IMR-90 (cell line): ENCODE results near the gene RIPOR2. TPM values are rescaled to one million over a fixed set of nuclear protein-coding genes. Genes with fewer than 3 reads are reported as not detected.

Source experiments
- ATAC-seq: fragments of 200-7000 bp; cut with Tn5 transposase; 2 replicates; pipeline ENCODE4 v1.9.1; 2020; ENCODE audit warnings: low read depth, mild to moderate bottlenecking, moderate library complexity
- BruUV-seq: library from RNA; stranded (reverse); fragments of 400-500 nt; replicated peaks from 2 replicates; lab custom pipeline; 2021; lab: Mats Ljungman, UMichigan
- CTCF ChIA-PET: fragments of 300-600 bp; formaldehyde crosslinking; extraction: SDS; loops from one replicate; lab custom pipeline; 2021; ENCODE audit warnings: antibody characterized with exemption; lab: Yijun Ruan, JAX
- POLR2A ChIA-PET: fragments of 300-600 bp; sonication (Branson Sonifier 250); formaldehyde crosslinking; loops from one replicate; lab custom pipeline; 2022; ENCODE audit warnings: antibody characterized with exemption; ENCODE audit not compliant: unreplicated experiment; lab: Charles Lee
- DNase-seq: peaks from one replicate; pipeline ENCODE4 v3.0.0; 2013
- H2AFZ ChIP-seq: replicated peaks from 2 replicates; pipeline ENCODE3; 2013; ENCODE audit warnings: low read length, mild to moderate bottlenecking; ENCODE audit not compliant: poor library complexity
- H2AK5ac ChIP-seq: 2 replicates; pipeline ENCODE4 v1.6.1; 2013; ENCODE audit warnings: low read depth, low read length, inconsistent platforms
- H2AK9ac ChIP-seq: replicated peaks from 2 replicates; pipeline ENCODE3; 2013; ENCODE audit warnings: mild to moderate bottlenecking, low read depth, low read length, moderate library complexity; ENCODE audit not compliant: poor library complexity
- H2BK120ac ChIP-seq: 2 replicates; pipeline ENCODE4 v1.6.1; 2013; ENCODE audit warnings: low read depth, low read length, inconsistent platforms
- H2BK15ac ChIP-seq: 3 replicates; pipeline ENCODE4 v1.6.1; 2013; ENCODE audit warnings: low read depth, low read length, inconsistent platforms
- H2BK20ac ChIP-seq: 2 replicates; pipeline ENCODE4 v1.6.1; 2013; ENCODE audit warnings: low read depth, mild to moderate bottlenecking, inconsistent platforms, low read length, moderate library complexity
- H2BK5ac ChIP-seq: 2 replicates; pipeline ENCODE4 v1.6.1; 2013; ENCODE audit warnings: mild to moderate bottlenecking, low read depth, low read length, inconsistent platforms; ENCODE audit not compliant: poor library complexity, severe bottlenecking
- H3K14ac ChIP-seq: replicated peaks from 2 replicates; pipeline ENCODE4 v1.6.1; 2013; ENCODE audit warnings: low read depth, low read length, inconsistent platforms
- H3K18ac ChIP-seq: 2 replicates; pipeline ENCODE4 v1.6.1; 2013; ENCODE audit warnings: low read depth, low read length, control low read depth
- H3K23ac ChIP-seq: 2 replicates; pipeline ENCODE4 v1.6.1; 2013; ENCODE audit warnings: low read depth, low read length, inconsistent platforms
- H3K27ac ChIP-seq: 2 replicates; pipeline ENCODE4 v1.5.1; 2013; ENCODE audit warnings: mild to moderate bottlenecking, control low read depth, low read length; ENCODE audit not compliant: insufficient read depth
- H3K27me3 ChIP-seq: 2 replicates; pipeline ENCODE4 v1.6.1; 2013; ENCODE audit warnings: low read length; ENCODE audit not compliant: control insufficient read depth, insufficient read depth
- H3K36me3 ChIP-seq: 2 replicates; pipeline ENCODE4 v1.6.1; 2013; ENCODE audit warnings: low read length, mixed read lengths; ENCODE audit not compliant: control insufficient read depth, insufficient read depth
- H3K4ac ChIP-seq: 2 replicates; pipeline ENCODE4 v1.6.1; 2013; ENCODE audit warnings: low read depth, low read length, inconsistent platforms
- H3K4me1 ChIP-seq: 2 replicates; pipeline ENCODE4 v1.6.1; 2013; ENCODE audit warnings: low read length, mixed read lengths; ENCODE audit not compliant: control insufficient read depth, insufficient read depth
- H3K4me2 ChIP-seq: 2 replicates; pipeline ENCODE4 v1.6.1; 2013; ENCODE audit warnings: low read depth, mild to moderate bottlenecking, control low read depth, low read length, moderate library complexity
- H3K4me3 ChIP-seq: 2 replicates; pipeline ENCODE4 v1.5.1; 2013; ENCODE audit warnings: low read depth, mild to moderate bottlenecking, control low read depth, low read length, moderate library complexity; ENCODE audit not compliant: insufficient read depth
- H3K56ac ChIP-seq: 2 replicates; pipeline ENCODE4 v1.6.1; 2013; ENCODE audit warnings: low read length, inconsistent platforms; ENCODE audit not compliant: insufficient read depth; ENCODE audit errors: extremely low read depth
- H3K79me1 ChIP-seq, 2 experiments: 2 replicates each; pipeline ENCODE4 v1.6.1; 2013; ENCODE audit warnings: low read length in 2 of 2, inconsistent platforms in 1 of 2, low read depth in 1 of 2
- H3K9ac ChIP-seq: 2 replicates; pipeline ENCODE4 v1.6.1; 2013; ENCODE audit warnings: low read depth, low read length, control low read depth
- H3K9me1 ChIP-seq: 2 replicates; pipeline ENCODE4 v1.6.1; 2013; ENCODE audit warnings: low read length, inconsistent platforms; ENCODE audit not compliant: insufficient read depth
- H3K9me3 ChIP-seq: 2 replicates; pipeline ENCODE4 v1.6.1; 2013; ENCODE audit warnings: low read length; ENCODE audit not compliant: control insufficient read depth, insufficient read depth
- H4K20me1 ChIP-seq: 2 replicates; pipeline ENCODE4 v1.6.1; 2013; ENCODE audit warnings: low read length, inconsistent platforms; ENCODE audit not compliant: insufficient read depth
- H4K5ac ChIP-seq: 2 replicates; pipeline ENCODE4 v1.6.1; 2013; ENCODE audit warnings: mild to moderate bottlenecking, low read depth, low read length, control low read depth
- H4K8ac ChIP-seq, 2 experiments: 2 replicates each; pipeline ENCODE4 v1.6.1; 2013; ENCODE audit warnings: low read depth in 2 of 2, low read length in 2 of 2, control low read depth in 1 of 2, inconsistent platforms in 1 of 2
- H4K91ac ChIP-seq: 2 replicates; pipeline ENCODE4 v1.6.1; 2013; ENCODE audit warnings: low read depth, low read length, inconsistent platforms; ENCODE audit not compliant: insufficient read depth
- CEBPB ChIP-seq: IDR thresholded peaks from 2 replicates; pipeline ENCODE4 v1.6.1; 2012; ENCODE audit warnings: low read depth, low read length, improper control_type of control experiment
- CHD1 ChIP-seq: IDR thresholded peaks from 2 replicates; pipeline ENCODE4 v1.6.1; 2012; ENCODE audit warnings: low read depth, low read length, improper control_type of control experiment
- FOS ChIP-seq: fragments of 150-350 bp; IDR thresholded peaks from 2 replicates; pipeline ENCODE4 v1.6.1; 2016; ENCODE audit warnings: low read depth, low read length
- MAFK ChIP-seq: IDR thresholded peaks from 2 replicates; pipeline ENCODE4 v1.6.1; 2012; ENCODE audit warnings: low read depth, low read length, improper control_type of control experiment
- MAZ ChIP-seq: IDR thresholded peaks from 2 replicates; pipeline ENCODE4 v1.6.1; 2012; ENCODE audit warnings: low read depth, mild to moderate bottlenecking, low read length, improper control_type of control experiment, moderate library complexity, borderline replicate concordance
- MXI1 ChIP-seq: IDR thresholded peaks from 2 replicates; pipeline ENCODE4 v1.6.1; 2012; ENCODE audit warnings: low read depth, mild to moderate bottlenecking, low read length, moderate library complexity, borderline replicate concordance
- NFE2L2 ChIP-seq: fragments of 150-350 bp; IDR thresholded peaks from 2 replicates; pipeline ENCODE4 v1.6.1; 2016; ENCODE audit warnings: low read depth, mild to moderate bottlenecking, low read length
- RAD21 ChIP-seq: IDR thresholded peaks from 2 replicates; pipeline ENCODE4 v1.6.1; 2012; ENCODE audit warnings: low read length, improper control_type of control experiment
- SMC3 ChIP-seq: fragments of 150-350 bp; IDR thresholded peaks from 2 replicates; pipeline ENCODE4 v1.6.1; 2016; ENCODE audit warnings: low read depth, mild to moderate bottlenecking, antibody characterized with exemption, low read length, moderate library complexity
- dilution Hi-C: fragments of 300-500 bp; cut with HindIII; formaldehyde crosslinking; loops from one replicate; pipeline ENCODE4 v1.14.3; 2018; ENCODE audit warnings: low sequenced_read_pairs; ENCODE audit not compliant: unreplicated experiment
- in situ Hi-C: fragments of 300-500 bp; cut with MboI; formaldehyde crosslinking; loops from 3 replicates; pipeline ENCODE4 v1.14.3; 2019; ENCODE audit warnings: low sequenced_read_pairs, inconsistent platforms, mixed read lengths
- intact Hi-C: fragments of 100-400 bp; cut with micrococcal nuclease; formaldehyde crosslinking; loops from 2 replicates; pipeline ENCODE4 v1.10.0; 2022
- polyA plus RNA-seq, 3 experiments: library from polyadenylated mRNA; depleted of rRNA; stranded (reverse); fragments of >200 nt; gene quantifications; 2 replicates each; pipeline ENCODE4 v1.2.3, GENCODE V29; 2012; ENCODE audit warnings: low replicate concordance in 1 of 3
- total RNA-seq: library from RNA; depleted of rRNA; stranded (reverse); fragments of >200 nt; gene quantifications from 2 replicates; pipeline ENCODE4 v1.2.3, GENCODE V29; 2012
- TF ChIP-seq, protein P1 (sequence below): fragments of 150-350 bp; IDR thresholded peaks from 2 replicates; pipeline ENCODE4 v1.6.1; 2017; ENCODE audit warnings: mild to moderate bottlenecking, antibody characterized with exemption, low read length, low read depth
- TF ChIP-seq, protein P2 (sequence below): conservative IDR thresholded peaks from 2 replicates; pipeline ENCODE4 v1.5.1; 2012; ENCODE audit warnings: mild to moderate bottlenecking, low read depth, low read length, improper control_type of control experiment

RIPOR2 gene
- total and polyA plus RNA-seq, 2 of the 4 experiments (the other 2 are of a cell fraction): 1.1 to 1.2 TPM

DNA sequence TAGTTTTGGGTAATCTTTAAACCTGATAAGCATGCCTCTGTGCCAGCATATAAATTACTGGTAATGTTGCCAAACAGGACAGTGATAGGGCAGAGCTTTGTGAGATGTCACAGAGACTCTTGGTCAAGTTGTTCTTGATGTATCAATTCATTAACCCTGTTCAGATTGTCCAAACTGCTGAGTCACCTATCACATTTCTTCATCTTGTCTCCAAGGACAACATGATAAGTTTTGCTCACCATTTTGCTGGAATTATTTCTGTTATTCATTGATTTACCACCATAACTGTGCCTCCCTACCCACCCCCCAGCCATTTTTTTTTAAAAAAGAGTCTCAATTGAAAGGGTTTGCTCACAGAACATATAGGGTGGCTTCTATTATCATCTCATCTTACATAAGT is 180.5 kb downstream of the RIPOR2 start:
- BruUV-seq: no TSS peak
- ChIA-PET CTCF (interaction anchor here (0.7 kb wide), 1 partner anchor 16 kb away, joined by 3 read pairs; no protein-coding TSS in a partner anchor), POLR2A (no interaction called here)

More for the DNA sequence above, 180.5 kb downstream of the RIPOR2 start:
- Histone ChIP-seq H3K27me3 (no peaks in the 10 kb centered on the region), H3K36me3 (no peaks in the 10 kb centered on the region), H3K79me1 (no peaks in the 10 kb centered on the region), H3K27ac (no peak overlapping the region), H3K23ac (no peak overlapping the region), H3K9me3 (no peaks in the 10 kb centered on the region), H2BK15ac (no peak overlapping the region), H3K9me1 (no peaks in the 10 kb centered on the region), H2BK5ac (no peak overlapping the region), H2AK9ac (no peak overlapping the region), H3K9ac (no peak overlapping the region), H4K91ac (no peak overlapping the region), H4K8ac (no peak overlapping the region), H3K56ac (no peak overlapping the region), H4K5ac (no peak overlapping the region), H4K20me1 (no peaks in the 10 kb centered on the region), H2BK120ac (no peak overlapping the region), H2AK5ac (no peak overlapping the region), H3K4me3 (no peak overlapping the region), H3K4me2 (no peak overlapping the region), H2BK20ac (no peak overlapping the region), H3K18ac (no peak overlapping the region), H2AFZ (no peak overlapping the region), H3K14ac (no peak overlapping the region), H3K4ac (no peak overlapping the region), H3K4me1 (no peaks in the 10 kb centered on the region)
- TF ChIP-seq MXI1 (no peak), CEBPB (no peak), FOS (no peak), NFE2L2 (peak; percentile 86), MAZ (no peak), SMC3 (no peak), CHD1 (no peak), MAFK (0 out of 2 replicates have a peak, but pooled peaks have one; percentile 4), RAD21 (no peak)
- TF ChIP-seq, protein P1, sequence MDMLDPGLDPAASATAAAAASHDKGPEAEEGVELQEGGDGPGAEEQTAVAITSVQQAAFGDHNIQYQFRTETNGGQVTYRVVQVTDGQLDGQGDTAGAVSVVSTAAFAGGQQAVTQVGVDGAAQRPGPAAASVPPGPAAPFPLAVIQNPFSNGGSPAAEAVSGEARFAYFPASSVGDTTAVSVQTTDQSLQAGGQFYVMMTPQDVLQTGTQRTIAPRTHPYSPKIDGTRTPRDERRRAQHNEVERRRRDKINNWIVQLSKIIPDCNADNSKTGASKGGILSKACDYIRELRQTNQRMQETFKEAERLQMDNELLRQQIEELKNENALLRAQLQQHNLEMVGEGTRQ: no peak
- TF ChIP-seq, protein P2, sequence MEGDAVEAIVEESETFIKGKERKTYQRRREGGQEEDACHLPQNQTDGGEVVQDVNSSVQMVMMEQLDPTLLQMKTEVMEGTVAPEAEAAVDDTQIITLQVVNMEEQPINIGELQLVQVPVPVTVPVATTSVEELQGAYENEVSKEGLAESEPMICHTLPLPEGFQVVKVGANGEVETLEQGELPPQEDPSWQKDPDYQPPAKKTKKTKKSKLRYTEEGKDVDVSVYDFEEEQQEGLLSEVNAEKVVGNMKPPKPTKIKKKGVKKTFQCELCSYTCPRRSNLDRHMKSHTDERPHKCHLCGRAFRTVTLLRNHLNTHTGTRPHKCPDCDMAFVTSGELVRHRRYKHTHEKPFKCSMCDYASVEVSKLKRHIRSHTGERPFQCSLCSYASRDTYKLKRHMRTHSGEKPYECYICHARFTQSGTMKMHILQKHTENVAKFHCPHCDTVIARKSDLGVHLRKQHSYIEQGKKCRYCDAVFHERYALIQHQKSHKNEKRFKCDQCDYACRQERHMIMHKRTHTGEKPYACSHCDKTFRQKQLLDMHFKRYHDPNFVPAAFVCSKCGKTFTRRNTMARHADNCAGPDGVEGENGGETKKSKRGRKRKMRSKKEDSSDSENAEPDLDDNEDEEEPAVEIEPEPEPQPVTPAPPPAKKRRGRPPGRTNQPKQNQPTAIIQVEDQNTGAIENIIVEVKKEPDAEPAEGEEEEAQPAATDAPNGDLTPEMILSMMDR: no peak
- ATAC-seq (no peak), DNase-seq (no peak)
- dilution Hi-C loops: no loop called here
- in situ Hi-C loops: no loop called here
- intact Hi-C loops: no loop called here
